Activated T-helper 1 cell treated with anti-CD3 and anti-CD28 coated beads, Interleukin-12 subunit alpha, Interleukin-12 subunit beta, Interleukin-2, Interleukin-4 antibody, amounts not matched to agents 30 ng/mL and 10 ng/mL and 1 ng/mL, durations not matched to agents 14 hours and 24 hours and 36 hours (primary cell): Measurements from ENCODE around the gene PPP1R11. TPM values are rescaled to one million over a fixed set of nuclear protein-coding genes. Genes with fewer than 3 reads are reported as not detected.

Source experiments
- DNase-seq: peaks from one replicate; pipeline ENCODE4 v3.0.0; 2021; ENCODE audit warnings: low spot score
- H3K27ac Mint-ChIP-seq: one replicate; pipeline ENCODE4 v1.8.0; 2021; ENCODE audit warnings: mild to moderate bottlenecking, mixed read lengths
- H3K27me3 Mint-ChIP-seq: one replicate; pipeline ENCODE4 v1.8.0; 2022; ENCODE audit warnings: mild to moderate bottlenecking, moderate library complexity, mixed read lengths; ENCODE audit not compliant: insufficient read depth
- H3K36me3 Mint-ChIP-seq: one replicate; pipeline ENCODE4 v1.8.0; 2021; ENCODE audit warnings: low read depth, mixed read lengths
- H3K4me1 Mint-ChIP-seq: one replicate; pipeline ENCODE4 v1.8.0; 2021; ENCODE audit warnings: low read depth, mixed read lengths
- H3K4me3 Mint-ChIP-seq: one replicate; pipeline ENCODE4 v1.8.0; 2021; ENCODE audit warnings: mild to moderate bottlenecking, moderate library complexity, mixed read lengths
- H3K9me3 Mint-ChIP-seq: one replicate; pipeline ENCODE4 v1.8.0; 2021; ENCODE audit warnings: mixed read lengths
- intact Hi-C: fragments of 100-400 bp; cut with micrococcal nuclease; formaldehyde crosslinking; loops from one replicate; pipeline ENCODE4 v1.15.1; 2024
- total RNA-seq: library from RNA; stranded (reverse); gene quantifications from 2 replicates; pipeline ENCODE4 v1.2.3, GENCODE V29; 2022

The PPP1R11 gene
- total RNA-seq, 1 donor from 2014 or later = 69.8 TPM

GRCh38 chr6:30066082-30066481, 916 bp upstream of the PPP1R11 start:
- Mint-ChIP-seq H3K36me3 (peaks cover 54% of the 10 kb centered on the region), H3K27ac (peak overlapping the region; percentile 99), H3K9me3 (no peaks in the 10 kb centered on the region), H3K4me1 (peaks cover 49% of the 10 kb centered on the region), H3K27me3 (peaks cover 6% of the 10 kb centered on the region), H3K4me3 (peak overlapping the region; percentile 97)
- intact Hi-C loops = loop anchor here (2.0 to 10.0 kb wide), 12 partner anchors 65 to 1201 kb away; partner anchors contain the start of genes GNL1, HLA-A, MRPS18B and PPP1R10
- DNase-seq = no peak

GRCh38 chr6:30067460-30068139, 602 bp downstream of the PPP1R11 start:
- peak overlapping the region; percentile 99 for H3K27ac Mint-ChIP-seq
- peak overlapping the region; percentile 97 for H3K4me3 Mint-ChIP-seq
- no peak for DNase-seq
- H3K27me3 Mint-ChIP-seq = peaks cover 18% of the 10 kb centered on the region
- peaks cover 52% of the 10 kb centered on the region for H3K36me3 Mint-ChIP-seq
- H3K4me1 Mint-ChIP-seq = peaks cover 49% of the 10 kb centered on the region
- intact Hi-C loops = loop anchor here (1.0 to 10.0 kb wide), 16 partner anchors 36 to 1203 kb away; partner anchors contain the start of genes GNL1, HLA-A, MRPS18B and PPP1R10
- H3K9me3 Mint-ChIP-seq = no peaks in the 10 kb centered on the region

GRCh38 chr6:30071081-30071818, 4.3 kb downstream of the PPP1R11 start:
- no peak overlapping the region for H3K4me3 Mint-ChIP-seq
- intact Hi-C loops = no loop called here
- H3K4me1 Mint-ChIP-seq = peaks cover 41% of the 10 kb centered on the region
- H3K9me3 Mint-ChIP-seq = no peaks in the 10 kb centered on the region
- peaks cover 43% of the 10 kb centered on the region for H3K36me3 Mint-ChIP-seq
- H3K27ac Mint-ChIP-seq = no peak overlapping the region
- DNase-seq = no peak
- H3K27me3 Mint-ChIP-seq = peaks cover 52% of the 10 kb centered on the region

DNA sequence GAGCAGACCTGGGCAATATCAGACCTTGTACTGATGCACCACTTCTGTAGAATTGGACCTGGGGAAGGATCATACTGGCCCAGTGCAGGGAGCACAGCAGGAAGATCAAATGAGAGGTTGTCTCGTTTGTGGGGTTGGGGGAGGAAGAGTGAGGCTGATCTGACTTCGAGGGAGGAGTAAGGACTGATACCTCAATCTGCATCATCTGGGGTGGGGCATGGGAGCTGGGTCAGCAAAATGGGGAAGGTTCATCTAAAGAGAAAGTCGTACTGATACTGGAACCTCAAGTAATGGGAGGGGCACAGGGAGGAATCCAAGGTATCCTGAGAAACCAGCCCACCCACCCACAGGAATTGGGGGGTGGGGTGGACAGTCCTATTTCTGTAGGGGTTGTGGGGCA, 4.9 kb downstream of the PPP1R11 start:
- Mint-ChIP-seq H3K27me3 (peaks cover 58% of the 10 kb centered on the region), H3K4me3 (no peak overlapping the region), H3K9me3 (no peaks in the 10 kb centered on the region), H3K36me3 (peaks cover 43% of the 10 kb centered on the region), H3K4me1 (peaks cover 45% of the 10 kb centered on the region), H3K27ac (no peak overlapping the region)
- no peak for DNase-seq
- intact Hi-C loops = no loop called here

DNA sequence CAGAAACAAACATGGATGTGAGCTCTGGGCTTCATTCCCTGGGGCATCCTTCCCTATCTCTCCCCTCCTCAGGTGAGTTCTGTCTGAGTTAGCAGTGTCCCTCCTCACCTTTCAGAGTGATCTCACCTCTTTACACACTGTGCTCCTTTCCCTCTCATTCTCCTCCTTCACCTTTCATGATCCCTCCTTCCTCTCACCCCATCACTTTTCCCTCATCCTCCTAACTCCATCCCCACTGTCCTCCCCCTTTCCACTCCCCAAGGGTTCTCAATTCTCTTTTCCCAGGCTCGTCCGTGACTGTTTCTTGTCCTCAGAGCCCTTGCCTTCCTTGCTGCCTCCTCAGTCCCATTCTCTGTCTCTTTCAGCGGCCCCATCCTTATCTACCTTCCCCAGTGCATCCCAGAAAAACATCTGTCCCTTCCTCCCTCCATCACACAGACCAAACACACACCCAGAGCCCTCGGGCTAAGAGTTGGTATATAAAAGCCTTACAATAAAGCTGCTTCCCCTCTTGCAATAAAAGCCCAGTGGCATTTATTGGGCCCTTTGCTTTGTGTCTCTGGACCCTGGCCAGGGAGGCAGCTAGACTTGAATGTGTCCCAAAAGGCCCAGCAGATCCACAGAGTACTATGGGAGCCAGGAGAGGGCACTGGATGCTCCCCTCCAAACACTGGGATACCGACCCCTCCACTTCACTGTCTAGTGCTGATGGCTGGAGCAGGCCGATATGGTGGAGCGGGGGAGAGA, 6.7 kb downstream of the PPP1R11 start:
- no peak for DNase-seq
- H3K4me1 Mint-ChIP-seq = peaks cover 47% of the 10 kb centered on the region
- intact Hi-C loops = no loop called here
- no peaks in the 10 kb centered on the region for H3K9me3 Mint-ChIP-seq
- peak overlapping the region; percentile 9 for H3K4me3 Mint-ChIP-seq
- H3K36me3 Mint-ChIP-seq = peaks cover 32% of the 10 kb centered on the region
- H3K27ac Mint-ChIP-seq = no peak overlapping the region
- H3K27me3 Mint-ChIP-seq = peaks cover 74% of the 10 kb centered on the region

DNA sequence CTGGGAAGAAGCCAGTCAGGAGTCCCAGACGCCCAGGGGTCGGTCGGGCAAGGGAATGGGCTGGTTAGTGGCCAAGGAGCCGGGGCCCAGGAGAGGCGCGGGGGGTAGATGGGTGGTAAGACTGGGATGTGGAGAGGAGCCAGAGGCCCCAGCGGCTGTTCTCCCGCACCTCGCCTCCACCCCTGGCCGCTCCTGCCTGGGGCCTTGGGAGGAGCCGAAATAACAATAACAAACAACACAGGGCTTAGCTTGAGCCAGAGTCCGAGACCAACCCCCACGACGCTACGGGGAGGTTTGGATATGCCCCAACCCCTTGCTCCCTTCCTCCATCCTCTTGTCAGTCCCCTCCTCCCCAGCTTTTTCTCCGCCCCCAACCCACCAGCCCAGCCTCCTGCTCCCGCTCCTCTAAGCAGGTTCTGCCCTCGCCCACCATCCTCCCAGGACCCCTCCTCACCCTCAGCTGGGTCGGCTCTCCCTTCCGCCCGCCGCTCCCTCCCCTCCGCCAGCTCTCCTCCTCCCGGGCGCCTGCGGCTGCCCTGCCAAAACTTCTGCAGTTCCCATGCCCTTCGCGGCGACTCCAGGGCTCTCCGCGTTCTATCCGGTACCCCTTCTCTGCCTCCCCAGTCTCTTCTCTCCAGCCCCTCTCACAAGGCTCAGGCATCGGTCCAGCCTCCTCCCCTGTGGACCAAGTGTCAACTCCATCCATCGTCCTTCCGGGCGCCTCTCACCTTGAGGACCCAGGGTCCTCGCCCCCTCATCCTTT, 7.5 kb downstream of the PPP1R11 start:
- DNase-seq = no peak
- Mint-ChIP-seq H3K27ac (no peak overlapping the region), H3K36me3 (peaks cover 24% of the 10 kb centered on the region), H3K4me3 (no peak overlapping the region), H3K27me3 (peaks cover 82% of the 10 kb centered on the region), H3K4me1 (peaks cover 47% of the 10 kb centered on the region), H3K9me3 (no peaks in the 10 kb centered on the region)
- intact Hi-C loops = no loop called here

GRCh38 chr6:30075094-30075789, 8.2 kb downstream of the PPP1R11 start, which contains the start of gene RNF39:
TSS of gene RNF39 (minus strand) at chr6:30075769. CDS start at chr6:30075585, 184 bp downstream.
- peak within 1 kb of the TSS; percentile 40 for H3K4me3 Mint-ChIP-seq
- no peak within 1 kb of the TSS for H3K27ac Mint-ChIP-seq
- H3K36me3 Mint-ChIP-seq = peaks cover 17% of the 10 kb centered on the region
- intact Hi-C loops = no loop called here
- no peak for DNase-seq
- peaks cover 87% of the 10 kb centered on the region for H3K27me3 Mint-ChIP-seq
- no peaks in the 10 kb centered on the region for H3K9me3 Mint-ChIP-seq
- H3K4me1 Mint-ChIP-seq = peaks cover 44% of the 10 kb centered on the region

GRCh38 chr6:30075790-30076732, 9.1 kb downstream of the PPP1R11 start:
- Mint-ChIP-seq H3K27ac (no peak overlapping the region), H3K27me3 (peaks cover 87% of the 10 kb centered on the region), H3K4me1 (peaks cover 37% of the 10 kb centered on the region), H3K36me3 (peaks cover 13% of the 10 kb centered on the region), H3K4me3 (peak overlapping the region; percentile 40), H3K9me3 (no peaks in the 10 kb centered on the region)
- intact Hi-C loops = no loop called here
- DNase-seq = no peak

GRCh38 chr6:30077218-30077617, 10.2 kb downstream of the PPP1R11 start:
- DNase-seq = no peak
- no peak overlapping the region for H3K27ac Mint-ChIP-seq
- H3K4me3 Mint-ChIP-seq = peak overlapping the region; percentile 2
- no peaks in the 10 kb centered on the region for H3K9me3 Mint-ChIP-seq
- H3K36me3 Mint-ChIP-seq = peaks cover 7% of the 10 kb centered on the region
- peaks cover 31% of the 10 kb centered on the region for H3K4me1 Mint-ChIP-seq
- intact Hi-C loops = no loop called here
- peaks cover 80% of the 10 kb centered on the region for H3K27me3 Mint-ChIP-seq

DNA sequence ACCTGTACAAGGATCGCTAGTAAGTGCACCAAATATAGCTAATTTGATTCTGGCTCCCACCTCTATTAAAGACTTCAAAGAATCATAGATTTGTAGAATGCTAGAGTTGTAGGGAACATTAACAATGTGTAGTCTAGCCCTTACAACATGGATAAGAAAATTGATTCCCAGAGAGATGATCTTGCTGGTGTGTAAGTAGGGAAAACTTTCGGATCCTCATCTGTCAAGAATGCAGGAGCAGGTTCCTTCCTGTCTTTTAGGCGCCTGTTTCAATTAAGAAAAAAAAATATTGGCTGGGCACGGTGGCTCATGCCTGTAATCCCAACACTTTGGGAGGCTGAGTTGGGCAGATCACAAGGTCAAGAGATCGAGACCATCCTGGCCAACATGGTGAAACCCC, 20.9 kb downstream of the PPP1R11 start:
- Mint-ChIP-seq H3K4me1 (no peaks in the 10 kb centered on the region), H3K27me3 (peaks cover 40% of the 10 kb centered on the region), H3K4me3 (no peak overlapping the region), H3K27ac (no peak overlapping the region), H3K9me3 (no peaks in the 10 kb centered on the region), H3K36me3 (no peaks in the 10 kb centered on the region)
- intact Hi-C loops = no loop called here
- no peak for DNase-seq
